HG02943 (cell line): Measurements from ENCODE around the gene RUVBL1.

Experiments used
- ATAC-seq: cut with Tn5 transposase; IDR thresholded peaks from one replicate; pipeline ENCODE4 v1.9.1; 2021; ENCODE audit warnings: mild to moderate bottlenecking, low read depth, moderate library complexity; ENCODE audit not compliant: unreplicated experiment

The RUVBL1 gene

DNA sequence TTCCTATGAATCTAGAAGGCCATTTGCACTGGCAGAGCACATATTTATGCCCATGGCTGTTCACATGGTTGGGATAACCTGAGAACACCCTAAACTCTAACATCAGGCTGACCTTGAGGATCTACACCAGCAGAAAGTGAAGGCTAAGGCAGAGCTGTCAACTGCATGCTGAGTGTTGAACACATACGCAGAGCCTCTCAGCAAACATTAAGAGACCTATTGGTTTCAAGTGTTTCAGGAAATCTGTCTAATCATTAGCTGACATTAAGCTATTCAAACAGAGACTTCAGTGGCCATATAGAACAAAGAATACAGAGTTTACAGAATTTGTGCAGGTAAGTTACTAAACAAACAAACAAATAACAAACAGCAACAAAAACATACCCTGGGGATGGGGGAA lies 87.5 kb downstream of the RUVBL1 start:
- no peak for ATAC-seq

DNA sequence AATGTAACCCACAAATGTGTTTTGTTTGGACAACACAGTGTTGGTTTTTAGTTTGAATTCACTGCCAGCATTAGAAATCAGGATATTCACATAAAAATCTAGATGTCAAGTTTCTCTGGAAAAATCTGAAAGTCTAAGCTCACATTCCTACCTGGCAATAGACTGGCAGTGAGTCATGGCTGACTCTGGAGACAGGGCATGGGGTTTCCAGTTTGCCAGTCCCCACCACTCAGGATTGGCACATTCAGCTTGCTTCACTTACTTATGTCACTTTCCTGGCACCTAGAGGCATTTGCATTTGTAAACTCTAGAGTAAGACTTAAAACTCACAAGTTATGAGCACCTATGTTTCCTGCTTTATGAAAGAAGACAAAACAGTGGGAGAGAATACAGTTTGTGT lies 90.5 kb downstream of the RUVBL1 start:
- no peak for ATAC-seq
